NCI-H1048 (cell line): Measurements from ENCODE around the gene ZNF519.
"Not testable (repeated sequence)": the region's sequence is repeated elsewhere in the genome, so short reads cannot be mapped to it uniquely, and the experiment has no call there.

ENCODE experiments used
- DNase-seq: peaks from one replicate; lab custom pipeline; 2025; lab: John Stamatoyannopoulos, UW

Gene ZNF519

DNA sequence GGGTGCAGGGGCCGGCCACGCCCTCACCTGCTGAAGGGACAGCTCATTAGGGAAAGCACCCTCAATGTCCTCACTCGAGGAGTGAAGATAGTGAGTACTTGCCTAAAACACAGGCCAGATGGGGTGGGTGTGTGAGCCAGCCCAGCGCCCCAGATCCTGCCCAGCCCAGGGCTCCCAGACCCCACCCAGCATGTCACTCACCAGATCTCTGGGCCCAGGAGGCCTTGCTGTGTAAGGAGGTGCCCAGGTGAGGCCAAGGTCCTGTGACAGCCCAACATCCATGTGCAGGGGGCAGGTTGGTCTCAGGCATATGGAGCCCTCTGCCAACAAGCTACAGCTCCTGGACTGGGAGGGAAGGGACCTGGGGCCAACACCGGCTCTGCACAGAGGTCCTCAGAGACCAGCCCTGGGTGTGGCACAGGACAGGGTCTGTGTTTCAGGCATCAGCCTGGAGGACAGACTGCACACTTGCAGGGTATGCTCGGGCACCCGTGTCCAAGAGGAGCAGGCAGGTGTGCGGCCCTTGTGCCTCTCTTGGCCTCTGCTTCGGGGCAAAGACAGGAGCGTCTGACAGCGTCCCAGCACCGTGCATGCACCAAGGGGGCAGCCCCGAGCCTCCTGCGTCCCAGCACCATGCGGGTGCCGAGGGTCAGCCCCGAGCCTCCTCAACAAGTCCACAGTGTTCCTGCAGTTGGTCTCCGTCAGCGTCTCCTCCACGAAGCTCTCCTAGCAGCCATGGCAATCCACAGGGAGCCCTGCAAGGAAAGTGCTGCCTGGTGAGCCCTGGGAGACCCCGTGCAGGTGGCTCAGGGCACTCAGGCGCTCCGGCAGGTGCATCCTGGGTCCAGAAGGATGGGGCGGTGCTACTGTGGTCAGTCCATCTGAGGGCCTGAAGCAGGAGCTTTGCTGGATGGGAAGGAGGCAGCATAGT, 16.0 kb upstream of the ZNF519 start:
- not testable (repeated sequence) for DNase-seq

DNA sequence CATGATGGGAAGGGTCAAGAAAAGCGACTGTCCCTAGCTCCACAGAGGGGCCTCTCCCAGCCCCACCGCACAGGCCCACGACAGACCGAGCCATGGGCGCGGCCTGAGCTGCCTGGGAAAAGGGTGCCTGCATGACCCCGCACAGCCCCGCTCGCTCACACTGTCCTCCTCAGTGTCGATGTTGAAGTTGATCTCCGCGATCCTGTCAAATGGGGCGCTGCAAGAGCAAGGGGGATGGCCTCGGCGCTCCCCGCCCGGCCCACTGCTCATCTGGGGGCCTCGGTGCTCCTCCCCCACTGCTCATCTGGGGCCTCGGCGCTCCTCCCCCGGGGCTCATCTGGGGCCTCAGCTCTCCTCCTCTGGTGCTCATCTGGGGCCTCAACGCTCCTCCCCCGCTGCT, 14.5 kb upstream of the ZNF519 start:
- DNase-seq, result not testable (repeated sequence)

DNA sequence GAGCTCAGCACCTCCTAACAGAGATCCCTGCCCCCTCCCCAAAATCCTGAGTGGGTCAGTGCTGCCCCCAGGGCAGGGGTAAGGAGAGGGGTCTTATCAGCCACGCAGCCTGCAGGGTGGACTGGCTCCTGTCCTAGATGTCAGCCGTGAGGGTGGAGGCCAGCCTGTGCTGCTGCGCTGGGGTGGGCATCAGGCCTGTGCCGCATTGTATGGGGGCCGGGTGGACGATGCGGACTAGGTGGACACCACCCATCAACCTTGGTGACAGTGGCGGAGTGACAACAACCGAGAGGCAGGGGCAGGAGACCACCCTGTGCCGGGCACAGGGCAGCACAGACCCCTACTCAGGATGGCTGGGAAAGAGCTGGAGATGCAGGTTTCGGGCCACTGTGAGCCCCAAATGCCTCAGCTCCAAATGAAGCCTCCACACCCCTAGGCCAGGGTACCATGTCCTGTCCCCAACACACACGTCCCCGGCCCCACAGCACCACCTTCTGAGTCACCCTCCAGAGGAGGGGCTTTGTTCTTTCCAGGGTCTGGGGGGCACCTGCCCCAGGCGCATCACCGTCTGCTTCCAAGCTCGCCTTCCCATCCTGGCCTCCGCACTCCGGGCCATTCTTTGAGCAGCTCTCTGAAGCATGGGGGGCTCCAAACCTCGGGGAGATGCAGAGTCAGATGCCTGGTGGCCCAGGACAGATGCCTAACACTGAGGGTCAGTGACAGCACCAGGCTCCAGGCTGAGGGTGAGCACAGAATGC, 13.5 kb upstream of the ZNF519 start:
- not testable (repeated sequence) for DNase-seq

DNA sequence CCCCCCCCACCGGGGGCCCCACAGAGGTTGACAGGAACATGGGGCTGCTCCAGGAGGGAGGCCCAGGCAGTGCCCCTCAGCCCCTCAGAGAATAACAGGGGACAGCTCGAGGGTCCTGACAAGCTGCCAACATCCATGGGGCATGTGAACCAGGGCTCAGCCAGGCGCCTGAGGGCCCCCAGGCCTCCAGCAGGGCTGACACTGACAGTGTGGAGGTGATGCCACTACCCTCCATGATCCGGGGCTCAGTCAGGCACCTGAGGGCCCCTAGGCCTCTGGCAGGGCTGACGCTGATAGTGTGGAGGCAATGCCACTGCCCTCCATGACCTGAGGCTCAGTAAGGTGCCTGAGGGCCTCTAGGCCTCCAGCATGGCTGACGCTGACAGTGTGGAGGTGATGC, 12.8 kb upstream of the ZNF519 start:
- not testable (repeated sequence) for DNase-seq

DNA sequence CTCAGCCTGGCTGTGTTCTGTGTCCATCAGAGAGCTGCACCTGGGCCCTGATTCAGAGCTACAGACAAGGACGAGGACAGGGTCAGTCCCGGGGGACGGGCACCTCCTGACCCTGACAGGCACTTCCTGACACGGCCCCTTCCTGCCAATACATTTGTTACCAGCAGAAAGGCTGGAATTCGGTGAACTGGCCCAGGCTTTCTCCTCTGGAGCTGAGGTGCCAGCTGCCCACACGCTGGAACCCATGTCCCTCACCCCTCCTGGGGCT, 12.3 kb upstream of the ZNF519 start:
- DNase-seq, result no peak

DNA sequence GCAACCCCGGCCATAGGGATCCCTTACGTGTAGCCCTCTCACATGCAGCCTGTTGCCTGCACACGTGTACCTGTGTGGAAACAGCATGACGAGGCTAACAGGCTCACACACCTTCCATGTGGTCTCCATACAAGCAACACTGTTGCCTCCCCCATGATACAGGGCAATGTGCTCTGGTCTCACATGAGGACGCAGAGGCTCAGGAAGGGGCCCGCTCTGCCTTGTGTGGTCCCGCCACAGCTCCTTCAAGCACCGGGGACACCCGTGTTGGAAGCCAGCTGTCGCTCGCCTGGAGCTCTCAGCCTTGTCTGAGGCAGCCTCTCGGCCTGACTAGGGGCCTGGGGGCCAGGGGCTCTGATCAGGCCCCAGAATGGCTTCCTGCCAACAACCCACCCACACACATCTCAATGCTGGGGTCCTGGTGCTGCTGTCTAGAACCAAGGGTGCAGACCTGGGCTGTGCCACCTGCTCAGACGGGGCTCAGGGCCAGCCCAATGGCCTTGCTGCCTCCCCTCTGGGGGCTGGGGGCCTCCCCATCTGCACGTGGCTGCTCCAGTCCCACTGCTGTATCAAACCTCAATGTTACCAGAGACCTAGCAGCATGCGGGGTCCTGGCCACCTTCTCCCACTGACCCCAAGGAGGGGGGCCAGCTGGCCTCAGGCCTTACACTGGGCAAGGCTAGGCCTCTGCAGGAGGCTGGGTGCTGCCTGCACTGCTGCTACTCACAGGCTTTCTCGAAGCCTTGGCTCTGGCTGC, 11.8 kb upstream of the ZNF519 start:
- DNase-seq, result not testable (repeated sequence)

DNA sequence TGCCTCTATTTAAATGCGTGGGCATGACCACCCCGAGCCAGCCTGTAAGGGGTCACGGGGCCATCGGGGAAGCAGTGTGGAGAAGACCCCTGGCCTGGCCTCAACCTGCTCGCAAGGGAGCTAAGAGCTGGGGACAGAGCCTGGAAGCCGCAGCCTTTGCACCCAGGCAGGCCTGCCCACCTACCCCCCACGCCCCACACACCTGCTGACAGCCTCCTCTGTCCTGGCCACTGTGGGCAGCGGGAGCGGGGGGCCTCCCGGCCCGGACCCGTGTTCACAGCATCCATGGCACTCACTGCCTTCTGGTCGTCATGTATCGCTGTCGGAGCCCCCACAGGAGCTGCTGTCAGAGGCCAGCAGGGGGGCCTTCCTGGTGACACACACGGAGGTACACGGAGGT, 11.2 kb upstream of the ZNF519 start:
- not testable (repeated sequence) for DNase-seq

DNA sequence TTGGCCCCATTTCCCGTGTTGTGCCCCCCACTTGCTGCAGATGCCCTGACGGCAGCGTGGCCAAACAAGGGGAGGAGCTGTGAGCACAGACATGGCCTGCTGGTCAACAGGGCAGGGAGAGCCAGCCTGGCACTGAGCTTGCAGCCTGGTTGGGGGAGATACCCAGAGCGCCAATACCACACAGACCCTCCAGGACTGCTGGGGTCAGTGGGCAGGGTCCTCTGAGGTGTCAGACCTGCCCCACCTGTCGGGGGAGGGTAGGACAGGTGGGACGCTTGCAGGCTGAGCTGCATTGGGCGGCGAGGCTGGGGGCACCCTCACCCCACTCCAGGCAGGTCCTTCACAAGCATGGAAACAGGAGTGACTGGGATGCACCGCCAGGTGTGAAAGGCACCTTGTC, 9.9 kb upstream of the ZNF519 start:
- DNase-seq, result not testable (repeated sequence)

DNA sequence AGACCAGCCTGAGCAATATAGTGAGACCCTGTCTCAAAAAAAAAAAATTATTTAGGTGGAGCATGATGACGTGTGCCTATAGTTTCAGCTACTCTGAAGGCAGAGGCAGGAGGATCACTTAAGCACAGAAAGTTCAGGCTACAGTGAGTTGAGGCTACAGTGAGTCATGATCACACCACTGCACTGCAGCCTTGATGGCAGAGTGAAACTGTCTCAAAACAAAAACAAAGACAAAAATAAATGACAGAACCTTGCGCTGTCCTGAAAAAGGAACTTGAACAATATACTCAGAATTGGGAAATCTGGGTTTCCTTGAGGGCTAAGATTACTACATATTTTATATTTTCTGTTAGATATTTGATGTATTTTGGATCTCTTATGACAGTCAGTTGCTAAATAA, 7.3 kb upstream of the ZNF519 start:
- not testable (repeated sequence) for DNase-seq

DNA sequence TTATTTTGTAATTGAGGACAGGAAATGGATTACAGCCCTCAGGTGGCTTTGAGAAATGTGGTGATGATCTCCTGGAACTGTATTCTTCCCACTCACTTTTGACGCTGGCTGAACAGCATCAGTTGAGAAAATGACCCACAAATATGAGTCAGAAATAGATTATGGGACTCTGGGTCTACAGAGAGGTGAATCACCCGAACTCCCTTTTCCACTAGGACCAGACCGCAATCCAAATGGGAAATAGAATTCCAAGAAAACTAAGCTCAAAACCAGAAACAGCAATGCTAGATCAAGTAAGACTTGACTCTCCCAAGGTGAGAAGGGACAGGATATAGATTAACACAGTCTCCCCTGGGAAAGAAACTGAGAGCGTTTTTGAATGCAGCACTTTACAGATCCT, 5.7 kb upstream of the ZNF519 start:
- not testable (repeated sequence) for DNase-seq

DNA sequence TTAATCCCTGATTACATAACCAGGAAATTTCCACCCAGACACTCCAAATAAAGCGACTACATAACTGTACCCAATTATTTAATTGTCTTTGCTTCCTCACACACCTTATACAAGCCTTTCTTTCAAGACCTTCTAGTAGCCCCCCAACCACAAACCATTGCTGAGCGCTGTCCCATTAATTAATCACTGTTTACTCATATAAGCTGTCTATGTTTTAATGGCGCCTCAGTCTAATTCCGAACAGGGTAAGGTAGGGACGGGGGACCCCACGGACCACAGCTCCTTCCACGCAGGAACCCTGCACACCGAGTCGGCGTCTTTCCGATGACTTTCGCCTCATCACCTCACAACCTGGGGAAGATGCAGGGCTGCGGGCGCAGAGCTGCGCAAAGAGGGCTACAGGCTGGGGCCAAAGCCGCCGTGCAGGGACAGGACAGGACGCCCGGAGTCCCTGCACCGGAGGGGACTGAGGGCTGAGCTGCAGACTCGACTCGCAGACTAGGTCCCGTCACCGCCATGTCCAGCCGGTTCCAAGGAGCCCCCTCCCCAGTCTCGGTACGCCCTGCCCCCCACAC, 452 bp downstream of the ZNF519 start:
- not testable (repeated sequence) for DNase-seq

DNA sequence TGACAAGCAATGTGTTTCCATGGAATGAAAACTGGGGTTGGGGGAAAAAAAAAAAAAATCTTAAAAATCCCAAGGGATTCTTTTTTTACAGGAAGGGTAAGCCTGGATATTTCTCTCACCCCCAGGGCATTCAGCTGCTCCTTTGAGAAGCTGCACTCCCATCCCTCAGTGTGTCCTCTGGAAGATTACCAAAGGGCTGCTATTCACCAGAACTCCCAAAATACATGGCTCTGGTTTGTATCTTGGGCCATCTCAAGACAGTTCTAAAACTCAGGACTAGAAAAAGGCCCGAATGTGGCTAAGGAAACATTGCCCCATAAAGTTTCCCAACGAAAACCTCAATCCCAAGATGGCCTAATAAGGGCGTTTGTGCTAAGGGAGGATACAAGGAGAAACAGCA, 1.4 kb downstream of the ZNF519 start:
- DNase-seq, result not testable (repeated sequence)

DNA sequence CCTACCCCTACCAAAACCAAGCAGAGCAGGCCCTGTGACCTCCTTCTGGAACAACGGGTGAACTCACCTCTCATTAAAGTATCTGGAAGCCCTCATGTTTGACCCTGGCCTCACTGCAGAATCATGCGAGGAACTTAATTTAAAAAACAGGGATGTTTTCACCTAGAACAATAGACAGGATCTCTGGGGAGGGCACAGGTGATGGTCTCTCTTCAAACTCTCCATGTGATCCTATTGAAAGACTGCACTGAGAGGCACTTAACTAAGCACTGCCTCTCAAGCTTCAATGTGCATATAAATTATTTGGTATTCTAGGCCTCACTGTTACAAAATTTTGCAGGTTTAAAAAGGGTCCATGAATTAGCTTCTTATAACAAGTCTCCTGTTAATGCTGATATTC, 7.5 kb downstream of the ZNF519 start:
- no peak for DNase-seq

DNA sequence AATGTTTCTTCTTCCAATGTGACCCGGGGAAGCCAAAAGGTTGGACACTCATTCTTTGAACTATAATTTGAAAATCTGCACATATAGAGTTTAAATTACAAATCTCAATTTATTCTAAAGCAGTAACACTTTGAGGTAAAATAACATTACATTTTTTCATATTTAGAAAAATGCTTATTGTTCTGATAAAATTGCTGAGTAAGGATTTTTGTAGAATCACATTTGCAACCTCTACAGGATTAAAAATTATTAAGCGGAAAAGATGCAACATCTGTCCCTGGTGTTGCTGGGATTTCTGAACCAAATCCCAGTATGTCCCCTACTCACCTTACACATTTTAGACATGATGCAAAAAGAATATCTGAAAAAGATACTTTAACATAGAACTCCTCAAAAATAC, 10.1 kb downstream of the ZNF519 start:
- DNase-seq, result no peak

DNA sequence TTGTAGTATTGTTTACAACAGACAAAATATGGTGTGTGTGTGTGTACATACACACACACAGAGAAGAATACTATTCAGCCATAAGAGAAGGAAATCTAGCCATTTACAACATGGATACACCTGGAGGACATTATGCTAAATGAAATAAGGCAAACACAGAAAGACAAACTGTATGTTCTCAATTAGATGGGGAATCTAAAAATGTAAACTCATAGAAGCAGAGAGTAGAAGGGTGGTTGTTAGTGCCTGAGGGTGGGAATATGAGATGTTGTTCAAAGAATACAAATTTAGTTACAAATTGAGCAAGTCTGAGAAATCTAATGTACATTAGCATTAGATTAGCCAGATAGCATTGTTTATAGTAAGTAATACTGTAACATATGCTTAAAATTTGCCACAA, 11.3 kb downstream of the ZNF519 start:
- DNase-seq, result no peak

DNA sequence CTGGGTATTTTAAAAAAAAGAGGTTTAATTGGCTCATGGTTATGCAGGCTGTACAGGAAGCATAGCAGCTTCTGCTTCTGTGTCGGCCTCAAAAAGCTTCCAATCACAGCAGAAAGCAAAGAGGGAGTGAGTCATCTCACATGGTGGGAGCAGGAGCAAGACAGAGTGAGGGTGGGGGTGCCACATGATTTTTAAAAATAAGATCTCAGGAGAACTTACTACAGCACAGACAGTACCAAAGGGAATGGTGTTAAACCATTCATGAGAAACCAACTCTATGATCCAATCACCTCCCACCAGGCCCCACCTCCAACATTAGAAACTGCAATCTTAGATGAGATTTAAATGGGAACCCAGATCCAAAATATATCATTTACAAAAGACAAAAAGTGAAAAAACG, 14.6 kb downstream of the ZNF519 start:
- DNase-seq, result no peak

DNA sequence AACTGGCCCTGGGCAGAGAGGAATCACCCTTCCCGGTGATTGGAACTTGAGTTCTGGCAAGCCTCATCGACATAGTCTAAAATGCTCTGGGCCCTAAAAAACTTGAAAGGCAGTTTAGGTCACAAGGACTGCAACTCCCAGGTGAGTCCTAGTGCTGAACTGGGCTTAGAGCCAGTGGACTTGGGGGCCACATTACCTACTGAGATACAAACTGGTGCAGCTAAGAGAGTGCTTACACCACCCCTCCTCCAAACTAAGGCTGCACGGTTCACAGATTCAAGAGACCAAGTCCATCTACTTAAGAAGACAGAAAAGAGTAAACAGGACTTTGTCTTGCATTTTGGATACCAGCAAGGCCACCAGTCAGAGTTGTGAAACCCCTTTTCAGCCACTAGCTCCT, 25.3 kb downstream of the ZNF519 start:
- no peak for DNase-seq

DNA sequence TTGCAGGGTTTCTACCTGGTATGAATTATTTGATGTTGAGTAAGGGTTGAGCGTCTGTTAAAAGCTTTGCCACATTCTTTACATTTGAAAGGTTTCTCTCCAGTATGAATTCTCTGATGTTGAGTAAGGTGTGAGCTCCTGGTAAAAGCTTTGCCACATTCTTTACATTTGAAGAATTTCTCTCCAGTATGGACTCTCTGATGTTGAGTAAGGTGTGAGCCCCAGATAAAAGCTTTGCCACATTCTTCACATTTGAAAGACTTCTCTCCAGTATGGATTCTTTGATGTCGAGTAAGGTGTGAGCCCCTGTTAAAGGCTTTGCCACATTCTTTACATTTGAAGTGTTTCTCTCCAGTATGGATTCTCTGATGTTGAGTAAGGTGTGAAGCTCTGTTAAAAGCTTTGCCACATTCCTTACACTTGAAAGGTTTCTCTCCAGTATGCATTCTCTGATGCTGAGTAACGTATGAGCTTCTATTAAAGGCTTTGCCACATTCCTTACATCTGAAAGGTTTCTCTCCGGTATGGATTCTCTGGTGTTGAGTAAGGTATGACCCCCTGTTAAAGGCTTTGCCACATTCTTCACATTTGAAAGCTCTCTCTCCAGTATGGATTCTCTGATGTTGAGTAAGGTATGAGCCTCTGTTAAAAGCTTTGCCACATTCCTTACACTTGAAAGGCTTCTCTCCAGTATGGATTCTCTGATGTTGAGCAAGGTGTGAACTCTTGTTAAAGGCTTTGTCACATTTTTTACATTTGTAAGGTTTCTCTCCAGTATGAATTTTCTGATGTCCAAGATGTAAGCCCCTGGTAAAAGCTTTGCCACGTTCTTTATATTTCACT, 27.1 kb downstream of the ZNF519 start:
- DNase-seq, result no peak

DNA sequence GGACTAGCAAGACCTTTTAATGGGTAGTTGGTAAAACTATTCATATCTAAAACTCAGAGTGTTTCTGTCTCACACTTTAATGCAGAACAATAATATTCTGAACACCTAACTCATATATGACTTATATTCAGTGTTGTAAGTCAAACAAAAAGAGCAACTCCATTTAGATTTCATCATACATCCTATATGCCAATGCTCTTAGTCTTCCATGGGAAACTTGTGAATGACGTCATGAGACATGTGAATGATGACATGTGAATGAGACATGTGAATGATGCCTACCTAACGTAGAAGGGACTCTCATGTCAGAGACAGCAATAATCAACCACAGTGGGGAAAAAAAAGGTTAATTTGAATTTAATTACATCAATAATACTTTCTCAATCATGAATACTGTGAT, 28.0 kb downstream of the ZNF519 start:
- no peak for DNase-seq

DNA sequence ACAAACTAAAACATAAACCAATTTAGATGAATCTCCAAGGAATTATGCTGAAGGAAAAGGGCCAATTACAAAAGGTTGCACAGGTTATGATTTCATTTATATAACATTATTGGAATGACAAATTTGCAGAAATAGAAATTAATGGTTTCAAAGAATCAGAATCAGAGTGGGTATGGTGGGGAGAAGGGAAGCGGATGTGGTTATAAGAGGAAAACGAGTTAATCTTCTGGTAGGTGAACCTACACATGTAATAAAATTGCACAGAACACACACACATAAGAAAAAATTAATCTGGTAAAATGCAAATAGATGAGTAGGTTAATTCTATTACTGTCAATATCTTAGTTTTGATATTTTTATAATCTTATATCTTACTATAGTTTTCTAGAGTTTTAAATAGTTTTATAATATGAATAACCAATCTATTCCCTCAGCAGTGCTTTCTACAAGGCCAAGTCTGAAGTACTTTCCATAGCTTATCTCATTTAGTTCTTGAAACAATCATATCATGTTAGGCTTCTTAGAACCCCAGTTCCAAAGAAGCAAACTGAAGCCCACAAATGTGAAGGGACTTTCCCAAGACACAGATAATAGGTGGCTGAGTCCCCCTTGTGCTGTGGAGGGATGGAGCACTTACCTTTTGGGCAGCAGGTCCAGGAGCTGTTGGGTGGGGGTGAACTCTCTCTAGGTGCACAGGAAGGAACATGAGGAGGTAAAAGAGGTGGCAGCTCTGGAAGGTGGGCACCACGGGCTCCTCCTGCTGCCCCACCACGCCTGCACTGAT, 31.5 kb downstream of the ZNF519 start:
- no peak for DNase-seq

DNA sequence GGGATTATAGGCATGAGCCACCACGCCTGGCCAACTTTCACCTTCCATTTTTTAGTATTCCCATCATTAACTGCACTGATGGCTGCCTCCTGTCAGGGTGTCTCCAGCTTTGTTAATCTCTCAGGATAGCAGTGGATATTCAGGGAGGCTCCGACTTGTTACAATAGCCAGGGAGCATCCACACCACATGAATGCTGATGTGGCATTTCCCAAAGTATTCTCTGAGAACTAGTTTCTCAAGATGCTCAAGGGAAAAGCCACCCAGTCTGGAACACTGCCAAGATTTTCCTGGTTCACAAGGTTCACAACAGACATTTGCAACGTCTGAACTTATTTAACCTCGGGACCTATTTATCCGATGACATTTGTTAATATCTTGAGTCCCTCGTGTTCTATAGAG, 33.8 kb downstream of the ZNF519 start:
- DNase-seq, result no peak
